HFFc6 (cell line): Measurements from ENCODE around the gene GASK1A. TPM values are rescaled to one million over a fixed set of nuclear protein-coding genes. Genes with fewer than 3 reads are reported as not detected.
A peak's percentile ranks its signal among the peaks of the same experiment; 100 is the strongest.
"Not testable (repeated sequence)": the region's sequence is repeated elsewhere in the genome, so short reads cannot be mapped to it uniquely, and the experiment has no call there.

Experiments
- DNase-seq: peaks from one replicate; pipeline ENCODE4 v3.0.0-alpha.2; 2018
- H3K27ac Mint-ChIP-seq: 2 replicates; pipeline ENCODE4 v1.8.0; 2020; ENCODE audit warnings: mild to moderate bottlenecking, mixed read lengths
- H3K27me3 Mint-ChIP-seq: 2 replicates; pipeline ENCODE4 v1.8.0; 2021; ENCODE audit warnings: mild to moderate bottlenecking, moderate library complexity, mixed read lengths; ENCODE audit not compliant: insufficient read depth
- H3K36me3 Mint-ChIP-seq: 2 replicates; pipeline ENCODE4 v1.8.0; 2021; ENCODE audit warnings: low read depth, mixed read lengths
- H3K4me1 Mint-ChIP-seq: 2 replicates; pipeline ENCODE4 v1.8.0; 2020; ENCODE audit warnings: low read depth, mixed read lengths
- H3K4me3 Mint-ChIP-seq: 2 replicates; pipeline ENCODE4 v1.8.0; 2020; ENCODE audit warnings: mild to moderate bottlenecking, moderate library complexity, mixed read lengths
- H3K9me3 Mint-ChIP-seq: 2 replicates; pipeline ENCODE4 v1.8.0; 2020; ENCODE audit warnings: mild to moderate bottlenecking, mixed read lengths
- CTCF ChIP-seq: fragments of 200-600 bp; sonication (generic); IDR thresholded peaks from 2 replicates; pipeline ENCODE4 v1.5.0; 2021; ENCODE audit warnings: antibody characterized with exemption, mild to moderate bottlenecking
- total RNA-seq, 6 experiments: library from RNA; stranded (reverse); fragmentation: NEBNext Ultra II Directional; extraction: Animal tissue kit (Norgen Biotek cat#: 25700); gene quantifications; 2 replicates in 1 of 6; 3 replicates in 5 of 6; pipeline ENCODE4 v1.2.3, GENCODE V29; 2021

The GASK1A gene
- total RNA-seq, 6 experiments from 2014 or later, result not detected

- no peak overlapping the region for H3K27ac Mint-ChIP-seq
- no peak for DNase-seq
- no peaks in the 10 kb centered on the region; the same call in 1 of the 2 replicates for H3K4me1 Mint-ChIP-seq
- no peaks in the 10 kb centered on the region for H3K9me3 Mint-ChIP-seq
- no peaks in the 10 kb centered on the region for H3K36me3 Mint-ChIP-seq
- H3K27me3 Mint-ChIP-seq, result peaks cover 19% of the 10 kb centered on the region
- no peak for TF ChIP-seq CTCF
- H3K4me3 Mint-ChIP-seq, result no peak overlapping the region
Observed at GRCh38 chr3:43062564-43063040, 83.5 kb downstream of the GASK1A start.

- no peak for TF ChIP-seq CTCF
- H3K4me3 Mint-ChIP-seq, result no peak overlapping the region
- H3K4me1 Mint-ChIP-seq, result no peaks in the 10 kb centered on the region; the same call in 1 of the 2 replicates
- no peak overlapping the region for H3K27ac Mint-ChIP-seq
- H3K36me3 Mint-ChIP-seq, result no peaks in the 10 kb centered on the region
- peaks cover 19% of the 10 kb centered on the region for H3K27me3 Mint-ChIP-seq
- DNase-seq, result no peak
- H3K9me3 Mint-ChIP-seq, result no peaks in the 10 kb centered on the region
Observed at GRCh38 chr3:43063114-43063513, 84.0 kb downstream of the GASK1A start.

GRCh38 chr3:43070670-43071069 lies 91.6 kb downstream of the GASK1A start:
- not testable (repeated sequence) for H3K27ac Mint-ChIP-seq, H3K4me3 Mint-ChIP-seq, H3K27me3 Mint-ChIP-seq, H3K36me3 Mint-ChIP-seq, H3K4me1 Mint-ChIP-seq, H3K9me3 Mint-ChIP-seq, DNase-seq

- no peak for DNase-seq
- Mint-ChIP-seq H3K4me3 (no peak overlapping the region), H3K36me3 (no peaks in the 10 kb centered on the region), H3K9me3 (no peaks in the 10 kb centered on the region), H3K27ac (no peak overlapping the region), H3K27me3 (peaks cover 8% of the 10 kb centered on the region), H3K4me1 (no peaks in the 10 kb centered on the region)
- peak; percentile 76 for TF ChIP-seq CTCF
Observed at GRCh38 chr3:43071313-43071893, 92.3 kb downstream of the GASK1A start.

- Mint-ChIP-seq H3K27me3 (peaks cover 8% of the 10 kb centered on the region), H3K36me3 (no peaks in the 10 kb centered on the region), H3K9me3 (no peaks in the 10 kb centered on the region), H3K27ac (no peak overlapping the region), H3K4me1 (no peaks in the 10 kb centered on the region), H3K4me3 (no peak overlapping the region)
- TF ChIP-seq CTCF, result no peak
- DNase-seq, result no peak
Observed at GRCh38 chr3:43072361-43072760, 93.2 kb downstream of the GASK1A start.

- DNase-seq, result no peak
- H3K27ac Mint-ChIP-seq, result no peak overlapping the region
- H3K27me3 Mint-ChIP-seq, result peaks cover 8% of the 10 kb centered on the region
- no peak for TF ChIP-seq CTCF
- H3K36me3 Mint-ChIP-seq, result no peaks in the 10 kb centered on the region
- no peaks in the 10 kb centered on the region for H3K4me1 Mint-ChIP-seq
- H3K4me3 Mint-ChIP-seq, result no peak overlapping the region; the same call in 1 of the 2 replicates
- H3K9me3 Mint-ChIP-seq, result no peaks in the 10 kb centered on the region
Observed at GRCh38 chr3:43073116-43073835, 94.2 kb downstream of the GASK1A start.
